Measurements from ENCODE around the gene TLR5.

Gene TLR5

DNA sequence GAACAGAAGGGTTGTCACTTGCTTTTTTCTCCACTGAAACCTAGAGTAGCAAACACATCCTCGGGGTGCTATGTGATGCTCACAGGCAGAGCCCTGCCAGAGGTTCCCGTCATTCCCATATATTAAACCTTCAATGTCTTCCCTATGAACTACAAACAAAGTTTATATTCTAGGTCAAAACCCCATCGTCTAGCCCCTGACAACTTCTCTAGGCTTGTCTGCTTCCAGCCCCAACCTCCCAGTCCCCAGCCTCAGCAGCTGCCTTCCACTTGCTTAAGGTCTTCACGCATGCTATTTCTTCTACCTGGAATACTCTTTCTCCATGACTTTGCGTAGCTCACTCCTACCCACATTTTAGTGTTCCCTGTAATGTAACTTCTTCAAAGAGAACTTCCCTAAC lies 1.9 kb upstream of the TLR5 start:
- Histone ChIP-seq H2BK5ac (ENCODE audit: low read length) (no peak overlapping the region), H4K8ac (ENCODE audit: low read depth, low read length) (no peak overlapping the region), H3K4me3 (ENCODE audit: low read length) (no peak overlapping the region), H4K5ac (ENCODE audit: low read length) (no peak overlapping the region), H3K36me3 (ENCODE audit: control insufficient read depth, insufficient read depth, low read length) (no peaks in the 10 kb centered on the region), H3K4ac (ENCODE audit: low read depth, low read length) (no peak overlapping the region), H3K27me3 (ENCODE audit: insufficient read depth, low read length, poor library complexity) (no peaks in the 10 kb centered on the region), H3K79me2 (ENCODE audit: control insufficient read depth, insufficient read depth, low read length) (no peaks in the 10 kb centered on the region), H3K4me1 (ENCODE audit: control insufficient read depth, low read depth, low read length) (peaks cover 2% of the 10 kb centered on the region), H2BK120ac (ENCODE audit: low read depth, low read length) (no peak overlapping the region), H3K23ac (ENCODE audit: low read length) (no peak overlapping the region), H3K9ac (ENCODE audit: low read length) (no peak overlapping the region), H3K4me2 (ENCODE audit: low read length) (no peak overlapping the region), H2BK15ac (replicated peaks; ENCODE audit: low read depth) (no peak overlapping the region), H2AK5ac (ENCODE audit: low read length) (no peak overlapping the region), H3K27ac (ENCODE audit: low read depth, low read length) (no peak overlapping the region), H3K79me1 (ENCODE audit: low read length) (no peaks in the 10 kb centered on the region), H3K56ac (ENCODE audit: low read length) (no peak overlapping the region), H3K18ac (ENCODE audit: low read length) (no peak overlapping the region)
- DNase-seq: no peak
- no CpG with 5 or more reads among the region's 5 CpGs for WGBS (ENCODE audit: extremely low coverage, insufficient coverage, low lambda C conversion rate)

DNA sequence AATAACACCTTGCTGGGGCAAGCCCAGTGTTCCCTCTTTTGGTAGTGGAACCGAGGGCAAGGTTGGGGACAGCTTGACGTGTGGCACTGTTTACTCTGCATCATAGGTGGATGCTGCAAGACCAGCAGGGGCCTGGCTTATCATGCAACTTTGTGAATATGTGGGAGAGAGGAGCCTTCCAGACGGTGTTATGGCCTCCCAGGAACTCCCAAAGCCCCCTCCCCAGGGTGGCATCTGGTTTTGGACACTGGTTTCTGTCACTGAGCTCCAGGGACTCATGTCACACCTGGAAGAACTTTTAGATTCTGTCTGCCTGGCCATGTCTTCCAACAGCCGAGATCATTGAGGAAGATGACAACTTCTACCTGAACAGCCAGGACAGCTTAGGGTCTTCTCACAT lies 1.4 kb upstream of the TLR5 start:
- Histone ChIP-seq H2AK5ac (ENCODE audit: low read length) (no peak overlapping the region), H2BK120ac (ENCODE audit: low read depth, low read length) (no peak overlapping the region), H3K79me1 (ENCODE audit: low read length) (no peaks in the 10 kb centered on the region), H2BK5ac (ENCODE audit: low read length) (no peak overlapping the region), H3K27me3 (ENCODE audit: insufficient read depth, low read length, poor library complexity) (no peaks in the 10 kb centered on the region), H4K5ac (ENCODE audit: low read length) (no peak overlapping the region), H3K56ac (ENCODE audit: low read length) (no peak overlapping the region), H3K79me2 (ENCODE audit: control insufficient read depth, insufficient read depth, low read length) (no peaks in the 10 kb centered on the region), H3K18ac (ENCODE audit: low read length) (no peak overlapping the region), H3K9ac (ENCODE audit: low read length) (no peak overlapping the region), H2BK15ac (replicated peaks; ENCODE audit: low read depth) (no peak overlapping the region), H3K23ac (ENCODE audit: low read length) (no peak overlapping the region), H4K8ac (ENCODE audit: low read depth, low read length) (no peak overlapping the region), H3K27ac (ENCODE audit: low read depth, low read length) (no peak overlapping the region), H3K4me1 (ENCODE audit: control insufficient read depth, low read depth, low read length) (peaks cover 2% of the 10 kb centered on the region), H3K36me3 (ENCODE audit: control insufficient read depth, insufficient read depth, low read length) (no peaks in the 10 kb centered on the region), H3K4ac (ENCODE audit: low read depth, low read length) (no peak overlapping the region), H3K4me2 (ENCODE audit: low read length) (no peak overlapping the region), H3K4me3 (ENCODE audit: low read length) (no peak overlapping the region)
- WGBS (ENCODE audit: extremely low coverage, insufficient coverage, low lambda C conversion rate): no CpG with 5 or more reads among the region's 4 CpGs
- no peak for DNase-seq

GRCh38 chr1:223143537-223144248 lies 645 bp upstream of the TLR5 start:
- Histone ChIP-seq H3K4me1 (ENCODE audit: control insufficient read depth, low read depth, low read length) (peaks cover 2% of the 10 kb centered on the region), H4K8ac (ENCODE audit: low read depth, low read length) (no peak overlapping the region), H3K23ac (ENCODE audit: low read length) (no peak overlapping the region), H3K4me2 (ENCODE audit: low read length) (peak overlapping the region; percentile 19), H3K27me3 (ENCODE audit: insufficient read depth, low read length, poor library complexity) (no peaks in the 10 kb centered on the region), H3K79me2 (ENCODE audit: control insufficient read depth, insufficient read depth, low read length) (no peaks in the 10 kb centered on the region), H2BK120ac (ENCODE audit: low read depth, low read length) (no peak overlapping the region), H2BK15ac (replicated peaks; ENCODE audit: low read depth) (no peak overlapping the region), H3K27ac (ENCODE audit: low read depth, low read length) (no peak overlapping the region), H3K18ac (ENCODE audit: low read length) (no peak overlapping the region), H2BK5ac (ENCODE audit: low read length) (no peak overlapping the region), H3K4me3 (ENCODE audit: low read length) (no peak overlapping the region), H3K79me1 (ENCODE audit: low read length) (no peaks in the 10 kb centered on the region), H3K36me3 (ENCODE audit: control insufficient read depth, insufficient read depth, low read length) (no peaks in the 10 kb centered on the region), H3K4ac (ENCODE audit: low read depth, low read length) (no peak overlapping the region), H3K56ac (ENCODE audit: low read length) (peak overlapping the region; percentile 72), H4K5ac (ENCODE audit: low read length) (no peak overlapping the region), H2AK5ac (ENCODE audit: low read length) (no peak overlapping the region), H3K9ac (ENCODE audit: low read length) (peak overlapping the region; percentile 37)
- no CpG with 5 or more reads among the region's 11 CpGs for WGBS (ENCODE audit: extremely low coverage, insufficient coverage, low lambda C conversion rate)
- DNase-seq: no peak

DNA sequence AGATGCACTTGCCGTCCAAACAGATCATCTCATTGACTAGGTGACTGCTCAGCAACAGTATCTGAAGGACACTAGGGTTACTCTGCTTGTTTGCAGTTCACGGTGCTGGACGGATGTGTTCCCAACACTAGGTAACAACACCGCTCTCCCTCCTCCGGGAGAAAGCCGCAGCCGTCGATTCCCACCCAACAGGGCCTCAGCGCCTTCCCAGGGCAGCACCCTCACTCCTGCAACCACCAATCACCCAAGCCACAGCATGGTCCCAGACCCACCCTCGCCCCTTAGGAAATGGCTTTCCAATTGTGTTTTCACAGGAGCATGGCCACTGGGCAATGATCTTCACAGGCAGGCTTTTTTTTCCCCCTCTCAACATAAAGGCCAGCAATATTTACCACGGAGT lies 779 bp downstream of the TLR5 start:
- H3K27me3 ChIP-seq (ENCODE audit: insufficient read depth, low read length, poor library complexity): no peaks in the 10 kb centered on the region

GRCh38 chr1:223140611-223141405 lies 2.2 kb downstream of the TLR5 start:
- Histone ChIP-seq H3K18ac (ENCODE audit: low read length) (no peak overlapping the region), H2BK15ac (replicated peaks; ENCODE audit: low read depth) (no peak overlapping the region), H2BK5ac (ENCODE audit: low read length) (no peak overlapping the region), H3K27ac (ENCODE audit: low read depth, low read length) (no peak overlapping the region), H3K23ac (ENCODE audit: low read length) (no peak overlapping the region), H4K5ac (ENCODE audit: low read length) (no peak overlapping the region), H3K4ac (ENCODE audit: low read depth, low read length) (no peak overlapping the region), H3K9ac (ENCODE audit: low read length) (no peak overlapping the region), H2BK120ac (ENCODE audit: low read depth, low read length) (no peak overlapping the region), H2AK5ac (ENCODE audit: low read length) (no peak overlapping the region), H3K36me3 (ENCODE audit: control insufficient read depth, insufficient read depth, low read length) (no peaks in the 10 kb centered on the region), H3K27me3 (ENCODE audit: insufficient read depth, low read length, poor library complexity) (no peaks in the 10 kb centered on the region), H3K79me1 (ENCODE audit: low read length) (no peaks in the 10 kb centered on the region), H4K8ac (ENCODE audit: low read depth, low read length) (no peak overlapping the region), H3K4me2 (ENCODE audit: low read length) (no peak overlapping the region), H3K56ac (ENCODE audit: low read length) (no peak overlapping the region), H3K4me3 (ENCODE audit: low read length) (no peak overlapping the region), H3K4me1 (ENCODE audit: control insufficient read depth, low read depth, low read length) (peaks cover 2% of the 10 kb centered on the region), H3K79me2 (ENCODE audit: control insufficient read depth, insufficient read depth, low read length) (no peaks in the 10 kb centered on the region)
- no CpG with 5 or more reads among the region's 10 CpGs for WGBS (ENCODE audit: extremely low coverage, insufficient coverage, low lambda C conversion rate)
- no peak for DNase-seq

More for the DNA sequence above, 779 bp downstream of the TLR5 start:
- no peak overlapping the region for H3K4me3 ChIP-seq (ENCODE audit: low read length)
- no peak overlapping the region for H2BK5ac ChIP-seq (ENCODE audit: low read length)
- no peak overlapping the region for H3K4ac ChIP-seq (ENCODE audit: low read depth, low read length)
- no peaks in the 10 kb centered on the region for H3K79me2 ChIP-seq (ENCODE audit: control insufficient read depth, insufficient read depth, low read length)
- H3K4me1 ChIP-seq (ENCODE audit: control insufficient read depth, low read depth, low read length): peaks cover 2% of the 10 kb centered on the region
- no peaks in the 10 kb centered on the region for H3K79me1 ChIP-seq (ENCODE audit: low read length)
- no peak overlapping the region for H4K5ac ChIP-seq (ENCODE audit: low read length)
- H3K56ac ChIP-seq (ENCODE audit: low read length): no peak overlapping the region
- H2BK15ac ChIP-seq (replicated peaks; ENCODE audit: low read depth): no peak overlapping the region
- WGBS (ENCODE audit: extremely low coverage, insufficient coverage, low lambda C conversion rate): no CpG with 5 or more reads among the region's 11 CpGs
- H3K4me2 ChIP-seq (ENCODE audit: low read length): no peak overlapping the region
- no peak overlapping the region for H3K23ac ChIP-seq (ENCODE audit: low read length)
- no peak overlapping the region for H3K18ac ChIP-seq (ENCODE audit: low read length)
- H4K8ac ChIP-seq (ENCODE audit: low read depth, low read length): no peak overlapping the region
- no peak overlapping the region for H2AK5ac ChIP-seq (ENCODE audit: low read length)
- no peak overlapping the region for H3K9ac ChIP-seq (ENCODE audit: low read length)
- no peak for DNase-seq
- no peak overlapping the region for H3K27ac ChIP-seq (ENCODE audit: low read depth, low read length)
- no peaks in the 10 kb centered on the region for H3K36me3 ChIP-seq (ENCODE audit: control insufficient read depth, insufficient read depth, low read length)
- no peak overlapping the region for H2BK120ac ChIP-seq (ENCODE audit: low read depth, low read length)
